NCI-H510A treated with DMSO at 0.1 percent for 48 hours (cell line): ENCODE results near the gene SPG21.
"Not testable (repeated sequence)": the region's sequence is repeated elsewhere in the genome, so short reads cannot be mapped to it uniquely, and the experiment has no call there.

Source experiments
- DNase-seq: peaks from one replicate; lab custom pipeline; 2025; lab: John Stamatoyannopoulos, UW

Gene SPG21

DNA sequence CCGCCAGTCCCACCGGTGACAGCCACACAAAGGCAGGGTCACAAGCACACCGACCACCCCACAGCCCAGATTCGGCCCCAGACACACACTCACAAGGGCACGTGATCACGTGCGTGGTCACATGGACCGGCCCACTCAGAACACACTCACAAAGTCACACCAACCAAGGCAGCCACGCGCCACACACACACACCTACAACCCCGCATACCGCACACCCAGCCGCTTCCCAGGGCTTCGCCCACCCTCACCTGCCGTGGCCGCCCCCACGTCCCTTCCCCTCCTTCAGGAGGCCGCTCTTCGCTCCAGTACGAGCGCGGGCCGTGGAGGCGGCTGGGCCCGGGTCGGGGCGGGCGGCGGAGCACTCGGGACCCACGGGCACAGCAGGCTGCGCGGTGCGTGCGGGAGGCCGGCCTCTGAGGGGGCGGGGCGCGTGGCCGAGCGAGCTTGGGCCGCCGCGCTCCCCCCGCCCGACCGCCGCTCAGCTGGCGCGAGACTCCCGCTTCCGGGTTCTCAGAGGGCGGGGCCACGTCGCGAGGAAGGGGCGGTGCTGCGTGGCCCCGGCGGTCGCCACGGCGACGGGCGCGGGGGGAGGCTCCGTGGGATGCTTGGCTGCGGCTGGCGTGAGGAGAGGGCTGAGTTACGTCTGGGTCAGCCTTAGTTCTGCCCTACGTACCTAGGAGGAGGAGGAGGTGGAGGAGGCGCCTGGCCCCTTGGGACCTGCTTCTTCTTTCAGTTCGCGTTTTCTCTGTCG lies at the start of gene SPG21:
TSS of gene SPG21 (minus strand) at position 499 of the 752 bp plus-strand sequence. CDS start 6,345 bp downstream, outside the sequence.
- peak; percentile 63 for DNase-seq

DNA sequence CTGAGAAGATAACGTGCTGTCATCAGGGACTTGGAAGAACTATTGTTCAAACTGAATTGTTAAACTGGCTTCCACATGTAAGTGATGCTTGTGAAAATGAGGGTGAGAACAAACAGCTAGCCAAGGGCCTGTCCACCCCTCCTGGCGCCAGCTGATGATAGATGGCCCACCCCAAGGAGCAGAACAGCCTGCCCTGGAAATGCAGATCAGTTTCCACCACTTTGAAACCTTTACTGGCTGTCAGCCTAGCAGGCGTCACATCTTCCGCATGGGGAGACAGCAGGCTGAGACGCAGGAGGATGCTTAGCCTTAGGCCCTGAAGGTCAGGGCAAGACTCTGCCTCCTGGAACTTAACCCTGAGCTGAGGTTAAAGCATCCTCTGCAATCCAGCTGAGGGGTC lies 49.1 kb upstream of the SPG21 start:
- no peak for DNase-seq

- DNase-seq = no peak
Measured at GRCh38 chr15:65038428-65038827, 48.7 kb upstream of the SPG21 start.

- DNase-seq = no peak
Measured at GRCh38 chr15:65037309-65037708, 47.6 kb upstream of the SPG21 start.

DNA sequence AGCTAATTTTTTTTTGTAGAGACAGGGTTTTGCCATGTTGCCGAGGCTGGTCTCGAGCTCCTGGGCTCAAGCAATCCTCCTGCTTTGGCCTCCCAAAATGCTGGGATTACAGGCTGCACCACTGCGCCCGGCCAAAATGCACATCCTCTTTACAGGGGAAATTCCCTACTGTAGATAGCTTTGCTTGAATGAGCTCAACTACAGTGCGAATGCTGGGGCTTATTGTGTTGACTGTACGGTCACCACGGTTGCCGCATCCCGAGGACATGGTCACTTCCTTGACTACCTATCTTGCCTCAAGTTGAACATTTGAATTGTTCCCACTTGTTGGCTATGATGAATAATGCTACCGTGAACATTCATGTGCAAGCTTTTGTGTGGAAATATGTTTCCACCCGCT lies 45.0 kb upstream of the SPG21 start:
- no peak for DNase-seq

DNA sequence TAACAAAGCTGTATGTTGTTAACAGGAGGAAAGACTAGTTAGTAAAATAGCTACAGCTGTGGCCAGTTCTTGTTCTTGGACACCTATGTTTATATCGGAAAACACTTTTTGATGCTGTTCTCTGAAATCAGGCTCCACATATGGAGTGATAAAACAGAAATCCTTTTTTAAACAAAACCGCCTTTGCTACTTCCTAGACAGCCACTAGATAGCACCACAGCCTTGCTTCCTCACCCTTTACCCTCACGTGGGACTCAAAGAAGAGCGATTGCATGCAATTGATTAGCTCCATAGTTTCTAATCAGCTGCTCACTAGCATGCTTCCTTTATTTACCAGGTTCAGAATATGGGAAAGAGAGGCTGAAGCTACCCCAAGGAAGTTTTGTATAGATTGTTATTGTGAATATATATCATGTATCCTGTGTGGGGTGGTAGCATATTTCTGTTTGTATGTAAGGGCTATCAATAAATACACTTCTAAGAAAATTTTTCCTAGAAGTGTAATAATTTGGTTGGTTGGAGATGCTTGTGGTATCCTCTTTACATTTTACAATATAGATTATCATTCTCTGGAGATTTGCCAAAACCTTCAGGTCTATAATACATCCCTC lies 44.0 kb upstream of the SPG21 start:
- DNase-seq = peak; percentile 30

DNA sequence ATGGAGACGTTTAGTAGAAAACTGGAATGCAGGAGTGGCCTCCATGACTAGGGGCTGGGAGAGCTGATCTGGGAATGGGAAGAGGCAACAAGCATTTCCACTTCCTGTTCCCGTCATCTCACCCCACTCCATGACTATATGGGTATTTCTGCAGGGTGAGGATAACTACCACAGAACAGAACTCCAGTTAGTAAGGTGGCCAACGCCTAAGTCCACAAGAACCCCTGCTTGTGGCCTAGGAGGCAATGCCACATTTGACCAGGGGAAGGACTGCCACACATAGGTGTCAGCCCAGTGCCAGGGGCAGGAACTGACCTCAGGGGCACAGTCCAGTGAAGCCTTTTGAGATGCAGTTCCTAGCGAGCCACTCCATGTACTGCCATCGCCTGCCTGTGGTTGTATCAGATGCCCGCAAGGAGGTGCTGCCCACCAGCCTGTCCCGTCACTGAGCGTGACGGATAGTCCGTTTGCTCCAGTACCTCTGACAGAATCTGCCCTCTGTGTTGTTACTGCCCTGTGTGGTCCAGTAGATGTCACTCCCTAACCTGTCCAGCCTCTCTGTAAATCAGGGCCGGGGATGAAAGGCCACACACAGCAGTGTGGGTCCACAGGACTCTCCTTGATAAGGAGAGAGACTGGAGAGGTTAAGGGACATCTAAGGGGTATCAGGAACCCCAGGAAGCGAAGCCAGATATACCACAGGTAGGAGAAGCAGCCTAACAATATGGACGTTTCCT lies 43.3 kb upstream of the SPG21 start:
- DNase-seq = peak; percentile 6

- no peak for DNase-seq
Measured at GRCh38 chr15:65029736-65030208, 40.1 kb upstream of the SPG21 start.

- DNase-seq = peak; percentile 52
Measured at GRCh38 chr15:65028921-65029735, 39.4 kb upstream of the SPG21 start, which contains the start of gene MTFMT. Gene MTFMT, minus strand, starts transcription at chr15:65029639. Its CDS starts 26 bp downstream, at chr15:65029613.

GRCh38 chr15:65028338-65028737 lies 38.6 kb upstream of the SPG21 start:
- no peak for DNase-seq

GRCh38 chr15:65027593-65027992 lies 37.9 kb upstream of the SPG21 start:
- DNase-seq = no peak

DNA sequence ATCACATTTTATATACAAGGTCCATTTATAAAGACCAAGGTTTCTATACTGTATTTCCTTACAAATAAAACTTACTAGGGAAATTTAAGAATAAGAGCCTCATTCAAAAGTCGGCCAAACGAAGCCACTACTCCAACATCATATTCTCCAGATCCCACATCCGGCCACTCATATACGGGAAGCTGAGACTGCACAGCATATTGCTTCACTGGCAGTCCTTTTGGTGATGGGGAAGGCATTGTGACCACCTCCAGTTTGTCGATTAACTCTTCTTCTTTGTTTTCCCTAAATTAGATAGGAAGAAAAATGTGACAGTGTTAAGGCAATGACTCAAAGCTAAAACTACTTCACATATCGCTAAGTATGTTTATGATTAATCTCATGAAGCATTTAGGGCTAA lies 37.0 kb upstream of the SPG21 start:
- DNase-seq = no peak

DNA sequence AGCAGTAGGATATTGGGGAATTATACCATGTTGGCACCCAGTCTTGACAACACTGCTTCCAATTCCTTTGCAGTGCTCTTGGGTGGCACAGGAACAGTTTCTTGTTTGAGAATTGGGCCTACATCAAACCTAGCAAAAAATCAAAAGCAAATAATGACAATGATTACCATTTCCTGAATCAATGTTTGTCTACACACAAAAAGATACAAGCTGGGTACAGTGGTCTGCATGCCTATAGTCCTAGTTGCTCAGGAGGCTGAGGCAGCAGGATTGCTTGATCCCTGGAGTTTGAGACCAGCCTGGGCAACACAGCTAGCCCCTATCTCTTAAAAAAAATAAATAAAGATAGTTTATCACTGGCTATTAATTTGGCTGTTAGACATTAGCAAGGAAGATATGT lies 31.8 kb upstream of the SPG21 start:
- DNase-seq = no peak

DNA sequence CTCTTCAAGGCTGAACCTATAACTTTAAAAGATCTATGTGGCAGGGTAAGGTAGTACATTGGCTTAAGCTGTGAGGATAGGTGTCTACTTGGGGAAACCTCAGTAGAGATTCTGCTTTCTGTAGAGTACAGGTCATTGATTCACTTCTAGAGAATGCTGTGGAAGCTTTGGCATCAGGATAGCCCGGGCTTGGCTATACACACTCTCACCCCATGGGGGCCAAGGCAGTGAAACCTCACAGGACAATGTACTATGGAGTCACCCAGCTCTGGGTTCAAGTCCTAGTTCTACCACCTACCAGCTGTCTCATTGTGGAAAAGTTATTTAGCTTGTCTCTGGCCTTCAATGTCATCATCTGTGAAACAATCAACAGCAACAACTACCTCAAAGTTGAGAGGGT lies 30.7 kb upstream of the SPG21 start:
- no peak for DNase-seq

DNA sequence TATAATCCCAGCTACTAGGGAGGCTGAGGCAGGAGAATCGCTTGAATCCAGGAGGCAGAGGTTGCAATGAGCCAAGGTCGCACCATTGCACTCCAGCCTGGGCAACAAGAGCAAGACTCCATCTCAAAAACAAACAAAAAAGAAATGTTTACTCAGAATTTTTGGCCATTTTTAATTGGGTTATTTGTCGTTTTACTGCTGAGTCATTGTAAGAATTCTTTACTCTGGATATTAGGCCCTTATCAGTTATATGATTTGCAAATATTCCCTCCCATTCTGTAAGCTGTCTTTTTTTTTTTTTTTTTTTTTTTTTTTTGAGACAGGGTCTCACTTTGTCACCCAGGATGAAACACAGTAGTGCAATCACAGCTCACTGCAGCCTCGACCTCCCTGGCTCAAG lies 21.5 kb upstream of the SPG21 start:
- DNase-seq = not testable (repeated sequence)

GRCh38 chr15:65008983-65009382 lies 19.3 kb upstream of the SPG21 start:
- no peak for DNase-seq

DNA sequence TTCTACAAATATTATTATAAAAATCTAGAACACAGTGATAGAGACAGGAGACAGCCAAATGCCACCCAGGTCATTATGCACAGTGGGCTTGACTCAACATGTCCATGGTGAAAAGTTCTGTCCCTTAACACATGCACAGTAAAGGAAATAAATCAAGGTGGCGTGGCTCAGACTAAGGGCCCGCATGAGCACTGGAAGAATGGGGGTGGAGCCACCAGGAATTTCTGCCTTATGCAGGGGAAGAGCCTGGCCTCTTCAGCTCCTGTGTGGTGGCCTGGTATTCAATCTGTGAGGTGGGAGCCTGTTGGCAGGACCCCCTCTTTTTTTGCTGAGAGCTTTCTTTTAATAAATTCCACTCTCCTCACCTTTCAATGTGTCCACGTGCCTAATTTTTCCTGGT lies 17.2 kb upstream of the SPG21 start:
- no peak for DNase-seq

DNA sequence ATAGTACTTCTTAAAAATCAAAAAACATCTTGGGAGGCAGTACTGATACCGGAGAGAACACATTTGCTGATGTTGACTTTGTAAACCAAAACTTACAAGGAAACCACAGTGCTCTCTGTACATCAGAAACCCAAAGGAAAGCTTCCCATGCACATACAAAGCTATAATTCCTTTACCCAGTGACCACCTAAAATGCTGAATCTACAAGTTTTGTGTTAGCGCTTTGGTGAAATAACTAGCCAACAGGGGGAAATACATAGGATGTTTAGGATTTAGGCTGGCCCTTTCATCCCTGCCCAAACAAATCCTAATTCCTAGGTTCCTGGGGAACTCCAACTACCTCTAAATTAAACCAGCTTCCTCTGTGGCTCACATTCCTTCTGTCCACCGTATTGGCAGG lies 15.3 kb upstream of the SPG21 start:
- DNase-seq = no peak

DNA sequence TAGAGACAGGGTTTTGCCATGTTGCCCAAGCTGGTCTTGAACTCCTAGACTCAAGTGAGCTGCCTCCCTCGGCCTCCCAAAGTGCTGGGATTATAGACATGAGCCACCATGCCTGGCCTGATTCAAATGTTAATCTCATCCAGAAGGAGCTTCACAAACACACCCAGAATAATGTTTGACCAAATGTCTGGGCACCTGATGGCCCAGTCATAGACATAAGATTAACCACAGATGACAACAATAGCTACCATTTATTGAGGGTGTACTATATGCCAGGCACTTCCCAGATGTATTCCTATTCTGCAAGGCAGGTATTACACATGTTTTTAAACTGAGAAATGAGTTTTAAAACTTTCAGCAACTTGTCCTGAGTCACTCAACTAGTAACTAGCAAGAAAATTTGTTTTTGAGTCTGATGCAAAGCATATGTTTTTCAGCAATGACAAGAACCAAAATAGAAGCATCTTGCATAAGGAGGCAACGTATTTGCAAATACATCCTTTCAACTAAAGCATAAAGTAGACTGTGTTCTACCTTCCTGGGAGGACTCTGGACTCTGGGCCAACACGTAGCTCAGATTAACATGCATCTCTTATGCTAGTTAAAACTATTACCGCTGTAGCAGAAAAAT lies 8.1 kb upstream of the SPG21 start:
- DNase-seq = no peak

DNA sequence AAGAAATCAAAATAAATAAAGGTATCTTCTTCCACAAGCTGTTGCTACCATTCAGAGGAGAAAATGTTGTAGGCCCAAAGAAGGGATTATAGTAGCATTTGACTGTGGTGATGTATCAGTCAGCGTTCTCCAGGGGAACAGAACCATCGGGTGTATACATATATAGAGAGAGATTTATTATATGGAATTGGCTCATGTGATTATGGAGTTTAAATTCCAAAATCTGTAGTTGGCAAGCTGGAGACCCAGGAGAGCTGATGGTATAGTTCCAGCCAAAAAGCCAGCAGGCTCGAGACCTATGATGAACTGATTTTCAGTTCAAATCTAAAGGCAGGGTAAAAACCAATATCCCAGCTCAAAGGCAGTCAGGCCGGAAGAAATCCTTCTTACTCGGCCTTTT lies 7.4 kb upstream of the SPG21 start:
- DNase-seq = no peak

DNA sequence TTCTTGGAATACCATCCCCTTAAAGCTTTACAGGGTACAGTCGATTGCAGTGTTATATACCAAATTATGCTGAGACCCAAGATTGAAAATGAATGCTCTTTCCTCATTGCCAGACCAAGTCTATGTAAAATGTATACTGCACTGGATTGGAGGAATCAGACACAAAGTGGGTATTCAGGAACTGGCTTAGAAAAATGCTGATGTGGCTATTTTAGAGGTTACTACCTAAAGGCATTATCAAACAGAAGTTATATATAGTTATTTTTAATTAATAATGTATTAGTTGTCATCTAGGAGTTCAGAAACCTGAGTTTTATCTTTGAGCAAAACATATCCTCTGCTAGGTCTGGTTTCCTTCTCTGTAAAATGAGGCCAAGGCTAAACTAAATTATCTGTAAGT lies 3.6 kb upstream of the SPG21 start:
- no peak for DNase-seq
